22Rv1 (cell line): ENCODE measurements around the gene NODAL.

ENCODE experiments used
- ZFX ChIP-seq: fragments of 450-650 bp; IDR thresholded peaks from 2 replicates; pipeline ENCODE4 v1.6.1; 2017; ENCODE audit warnings: antibody characterized with exemption, borderline replicate concordance
- TF ChIP-seq, protein P1 (sequence below): fragments of 450-650 bp; IDR thresholded peaks from 2 replicates; pipeline ENCODE4 v1.5.1; 2017; ENCODE audit warnings: mild to moderate bottlenecking

GRCh38 chr10:70480239-70480861 is 38.9 kb upstream of the NODAL start:
- TF ChIP-seq, protein P1, sequence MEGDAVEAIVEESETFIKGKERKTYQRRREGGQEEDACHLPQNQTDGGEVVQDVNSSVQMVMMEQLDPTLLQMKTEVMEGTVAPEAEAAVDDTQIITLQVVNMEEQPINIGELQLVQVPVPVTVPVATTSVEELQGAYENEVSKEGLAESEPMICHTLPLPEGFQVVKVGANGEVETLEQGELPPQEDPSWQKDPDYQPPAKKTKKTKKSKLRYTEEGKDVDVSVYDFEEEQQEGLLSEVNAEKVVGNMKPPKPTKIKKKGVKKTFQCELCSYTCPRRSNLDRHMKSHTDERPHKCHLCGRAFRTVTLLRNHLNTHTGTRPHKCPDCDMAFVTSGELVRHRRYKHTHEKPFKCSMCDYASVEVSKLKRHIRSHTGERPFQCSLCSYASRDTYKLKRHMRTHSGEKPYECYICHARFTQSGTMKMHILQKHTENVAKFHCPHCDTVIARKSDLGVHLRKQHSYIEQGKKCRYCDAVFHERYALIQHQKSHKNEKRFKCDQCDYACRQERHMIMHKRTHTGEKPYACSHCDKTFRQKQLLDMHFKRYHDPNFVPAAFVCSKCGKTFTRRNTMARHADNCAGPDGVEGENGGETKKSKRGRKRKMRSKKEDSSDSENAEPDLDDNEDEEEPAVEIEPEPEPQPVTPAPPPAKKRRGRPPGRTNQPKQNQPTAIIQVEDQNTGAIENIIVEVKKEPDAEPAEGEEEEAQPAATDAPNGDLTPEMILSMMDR = no peak
- TF ChIP-seq ZFX = no peak
